HepG2 (cell line): ENCODE results near the gene VPS54. TPM values are rescaled to one million over a fixed set of nuclear protein-coding genes. Genes with fewer than 3 reads are reported as not detected.
A peak's percentile ranks its signal among the peaks of the same experiment; 100 is the strongest.

ENCODE experiments used
- ATAC-seq: fragments of 200-7000 bp; cut with Tn5 transposase; 3 replicates; pipeline ENCODE4 v1.9.1; 2020; ENCODE audit warnings: mild to moderate bottlenecking, moderate library complexity
- BruUV-seq: library from RNA; stranded (reverse); fragments of 400-500 nt; replicated peaks from 2 replicates; lab custom pipeline; 2021; lab: Mats Ljungman, UMichigan
- CTCF ChIA-PET: fragments of 300-600 bp; formaldehyde crosslinking; extraction: SDS; loops from one replicate; lab custom pipeline; 2021; ENCODE audit warnings: low total read pairs, inconsistent platforms, low intra/inter-chr PET ratio; lab: Yijun Ruan, JAX
- POLR2A ChIA-PET: fragments of 350-600 bp; sonication (Branson Sonifier 250); formaldehyde crosslinking; loops from one replicate; lab custom pipeline; 2020; ENCODE audit warnings: antibody characterized with exemption, inconsistent platforms; lab: Yijun Ruan, JAX
- DNase-seq: peaks from one replicate; pipeline ENCODE4 v3.0.0-alpha.2; 2015; ENCODE audit warnings: low spot score
- FAIRE-seq: peaks from 3 replicates; lab custom pipeline; 2011; peaks lifted over from hg19 to GRCh38; lab: Jason Lieb, UNC
- H2AFZ ChIP-seq: one replicate; pipeline ENCODE4 v1.6.1; 2011; ENCODE audit warnings: low read length, inconsistent platforms
- H3K27ac ChIP-seq: fragments of 300-600 bp; 3 replicates; pipeline ENCODE4 v1.8.0; 2011; ENCODE audit warnings: mixed run types, mild to moderate bottlenecking, mixed read lengths, low read length, inconsistent platforms; ENCODE audit not compliant: insufficient read depth; ENCODE audit errors: extremely low read length
- H3K27me3 ChIP-seq, 2 experiments: fragments of 200-600 bp in 1 of 2; 2 replicates in 1 of 2; 3 replicates in 1 of 2; pipeline versions ENCODE4 v1.6.0 to v1.8.0; 2011; ENCODE audit warnings: low read length in 2 of 2, mild to moderate bottlenecking in 2 of 2, moderate library complexity in 2 of 2, inconsistent platforms in 1 of 2; ENCODE audit not compliant: insufficient read depth in 2 of 2, control insufficient read depth in 1 of 2
- H3K36me3 ChIP-seq, 2 experiments: fragments of 200-600 bp in 1 of 2; replicated peaks in 1 of 2; 2 replicates in 1 of 2; 3 replicates in 1 of 2; pipeline versions ENCODE4 v1.5.1 to v1.8.0; 2011; ENCODE audit warnings: low read length in 2 of 2, inconsistent platforms in 1 of 2; ENCODE audit not compliant: insufficient read depth in 2 of 2, control insufficient read depth in 1 of 2
- H3K4me1 ChIP-seq: 2 replicates; pipeline ENCODE4 v1.5.1; 2012; ENCODE audit warnings: low read length, inconsistent platforms; ENCODE audit not compliant: insufficient read depth
- H3K4me2 ChIP-seq: 2 replicates; pipeline ENCODE4 v1.6.0; 2011; ENCODE audit warnings: low read depth, low read length, inconsistent platforms
- H3K4me3 ChIP-seq, 3 experiments: fragments of 200-600 bp in 1 of 3; sonication (generic), shearing (Covaris generic) in 1 of 3; replicated peaks in 1 of 3; 2 replicates each; pipeline ENCODE4 v1.5.1; 2011 to 2016; ENCODE audit warnings: low read length in 3 of 3, inconsistent platforms in 2 of 3, low read depth in 2 of 3, mild to moderate bottlenecking in 2 of 3, control low read depth in 1 of 3, mixed read lengths in 1 of 3; ENCODE audit not compliant: insufficient read depth in 1 of 3
- H3K79me2 ChIP-seq: one replicate; pipeline ENCODE4 v1.6.1; 2011; ENCODE audit warnings: low read length, inconsistent platforms; ENCODE audit not compliant: insufficient read depth
- H3K9ac ChIP-seq: 2 replicates; pipeline ENCODE4 v1.6.0; 2011; ENCODE audit warnings: mild to moderate bottlenecking, low read depth, low read length, inconsistent platforms; ENCODE audit not compliant: insufficient read depth
- H3K9me3 ChIP-seq: 2 replicates; pipeline ENCODE4 v1.5.1; 2012; ENCODE audit warnings: mild to moderate bottlenecking, low read length
- H4K20me1 ChIP-seq: 2 replicates; pipeline ENCODE4 v1.6.0; 2011; ENCODE audit warnings: inconsistent platforms, mild to moderate bottlenecking, low read length, moderate library complexity; ENCODE audit not compliant: insufficient read depth
- ARID3A ChIP-seq: IDR thresholded peaks from 2 replicates; pipeline ENCODE4 v1.6.1; 2012; ENCODE audit warnings: low read depth, low read length, improper control_type of control experiment
- MAFF ChIP-seq: IDR thresholded peaks from 2 replicates; pipeline ENCODE4 v1.6.1; 2011; ENCODE audit warnings: low read depth, low read length, improper control_type of control experiment
- MAFK ChIP-seq, 2 experiments: IDR thresholded peaks in 1 of 2; conservative IDR thresholded peaks in 1 of 2; 2 replicates each; pipeline ENCODE4 v1.6.1; 2011; ENCODE audit warnings: improper control_type of control experiment in 2 of 2, low read length in 2 of 2
- ZNF609 ChIP-seq: sonication (generic); formaldehyde crosslinking; IDR thresholded peaks from 2 replicates; pipeline ENCODE4 v1.4.0; 2020; ENCODE audit warnings: mild to moderate bottlenecking, missing genetic modification reagents, borderline replicate concordance
- in situ Hi-C: cut with HindIII; loops from 2 replicates; pipeline ENCODE4 v1.10.0; 2017; ENCODE audit warnings: low pct_unique_long_range_greater_than_20kb; ENCODE audit not compliant: extremely low pct_ligation_motif_present
- intact Hi-C: fragments of 100-400 bp; cut with micrococcal nuclease; formaldehyde crosslinking; loops from one replicate; pipeline ENCODE4 v1.10.0; 2022; ENCODE audit not compliant: unreplicated experiment
- polyA plus RNA-seq, 8 experiments: library from polyadenylated mRNA; depleted of rRNA in 3 of 8; stranded (reverse) in 7 of 8; unstranded in 1 of 8; fragments of >200 nt; fragmentation: Illumina TruSeq in 4 of 8; extraction: Trizol in 4 of 8; gene quantifications; 2 replicates each; pipeline versions ENCODE4 v1.2.1 to v1.2.3, GENCODE V29; 2011 to 2016; ENCODE audit warnings: low read depth in 4 of 8, missing spikeins in 1 of 8, mixed read lengths in 1 of 8; ENCODE audit not compliant: insufficient read depth in 1 of 8
- total RNA-seq, 5 experiments: library from RNA; depleted of rRNA; stranded (reverse); fragments of >200 nt; fragmentation: Illumina TruSeq; extraction: Trizol; gene quantifications; 2 replicates each; pipeline ENCODE4 v1.2.3, GENCODE V29; 2016; ENCODE audit warnings: low read depth in 1 of 5

The VPS54 gene
- total and polyA plus RNA-seq, 2 of the 13 experiments (the other 11 are each of a cell fraction or from before 2014, with no cell fraction given): 64.7 to 77.5 TPM

GRCh38 chr2:64059270-64059669 lies 40.0 kb upstream of the VPS54 start:
- in situ Hi-C loops: loop anchor here (10.0 kb wide), 1 partner anchor 426 kb away; no protein-coding TSS in a partner anchor
- Histone ChIP-seq H2AFZ (no peak overlapping the region), H3K4me3 (no peak overlapping the region), H3K27ac (no peak overlapping the region), H3K4me1 (peaks cover 24% of the 10 kb centered on the region), H3K36me3 (no peaks in the 10 kb centered on the region), H3K27me3 (no peaks in the 10 kb centered on the region; a peak in 1 of 5 replicates), H3K9me3 (no peaks in the 10 kb centered on the region), H4K20me1 (no peaks in the 10 kb centered on the region), H3K9ac (no peak overlapping the region), H3K4me2 (no peak overlapping the region), H3K79me2 (no peaks in the 10 kb centered on the region)
- CTCF ChIA-PET: no interaction called here
- DNase-seq (no peak), FAIRE-seq (no peak), ATAC-seq (no peak)
- TF ChIP-seq ARID3A (no peak), MAFF (peak; percentile 87), MAFK (conservative IDR thresholded peaks at IDR 0.05 in 1 of 2, IDR thresholded peaks at IDR 0.05 in 1 of 2; ENCODE audit: low read length in 2 of 2) (peak; percentile 87 to 90), ZNF609 (no peak)
- intact Hi-C loops: no loop called here
- POLR2A ChIA-PET: interaction anchor here (0.7 kb wide), 1 partner anchor 395 kb away, joined by 3 read pairs; the partner anchor contains the start of gene LGALSL
- no TSS peak for BruUV-seq
